ENCODE results near the gene TRIO. TPM values are rescaled to one million over a fixed set of nuclear protein-coding genes. Genes with fewer than 3 reads are reported as not detected.

Gene TRIO
- total RNA-seq, 1 experiment from 2014 or later, result 68.4 TPM

DNA sequence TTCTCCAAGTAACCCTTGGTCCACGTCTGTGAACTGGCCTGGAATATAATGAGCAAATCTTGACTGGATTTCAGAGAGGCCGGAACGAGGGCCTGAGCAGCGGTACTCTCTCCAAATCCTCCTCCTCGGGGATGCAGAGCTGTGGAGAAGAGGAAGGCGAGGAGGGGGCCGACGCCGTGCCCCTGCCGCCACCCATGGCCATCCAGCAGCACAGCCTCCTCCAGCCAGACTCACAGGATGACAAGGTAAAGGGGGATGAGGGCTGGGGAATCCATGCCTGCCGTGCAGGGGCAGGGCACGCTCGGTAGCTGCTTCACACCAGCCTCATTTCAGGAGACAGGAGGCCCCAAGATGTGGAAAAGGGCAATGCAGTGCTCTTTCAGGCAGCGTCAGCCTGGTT lies 319.5 kb downstream of the TRIO start:
- POLR2A ChIA-PET, result no interaction called here
- Histone ChIP-seq H3K9me3 (ENCODE audit: control insufficient read depth in 1 of 2, insufficient read depth in 1 of 2, low read depth in 1 of 2, low read length in 2 of 2) (no peaks in the 10 kb centered on the region), H3K79me2 (ENCODE audit: insufficient read depth, low read length) (no peaks in the 10 kb centered on the region)

More for the DNA sequence above, 319.5 kb downstream of the TRIO start:
- Histone ChIP-seq H3K4me2 (ENCODE audit: low read length) (no peak overlapping the region), H2AFZ (ENCODE audit: low read depth, low read length, poor library complexity, severe bottlenecking) (no peak overlapping the region), H3K9me2 (ENCODE audit: insufficient read depth) (no peaks in the 10 kb centered on the region), H3K9ac (ENCODE audit: low read length) (no peak overlapping the region), H3K4me1 (ENCODE audit: control insufficient read depth in 1 of 2, insufficient read depth in 2 of 2, low read length in 2 of 2) (peaks cover 0 to 10% of the 10 kb centered on the region in 2 experiments; a peak in 2 of 4 replicates), H3K27me3 (ENCODE audit: insufficient read depth, low read length) (no peaks in the 10 kb centered on the region), H3K27ac (ENCODE audit: low read depth, low read length) (no peak overlapping the region), H3K36me3 (ENCODE audit: control insufficient read depth in 1 of 2, insufficient read depth in 2 of 2, low read length in 2 of 2) (peaks cover 15 to 30% of the 10 kb centered on the region in 2 experiments; a peak in 3 of 4 replicates), H4K20me1 (ENCODE audit: insufficient read depth) (no peaks in the 10 kb centered on the region), H3K4me3 (replicated peaks in 1 of 2; ENCODE audit: low read depth in 1 of 2, low read length in 2 of 2) (no peak overlapping the region)
- ATAC-seq (no peak), DNase-seq (ENCODE audit: low read depth, low spot score) (no peak)
- ChIA-PET RAD21 (ENCODE audit: low non-redundant PET in 1 of 2, low total read pairs in 2 of 2, uncharacterized antibody in 2 of 2, unreplicated experiment in 2 of 2) (no interaction called here), CTCF (no interaction called here)
- TF ChIP-seq SP1 (IDR thresholded peaks at IDR 0.05; ENCODE audit: low read depth) (no peak), ZNF274 (IDR thresholded peaks at IDR 0.05; ENCODE audit: low read depth, low read length) (no peak), FOSL1 (IDR thresholded peaks at IDR 0.05; ENCODE audit: low read depth) (no peak), ZFX (IDR thresholded peaks at IDR 0.05) (no peak), ZBTB33 (IDR thresholded peaks at IDR 0.05; ENCODE audit: extremely low read depth, insufficient replicate concordance, low read length) (no peak), REST (IDR thresholded peaks at IDR 0.05; ENCODE audit: low read depth) (no peak), EZH2 (IDR thresholded peaks at IDR 0.05) (no peak), EGR1 (IDR thresholded peaks at IDR 0.05; ENCODE audit: low read depth) (no peak), POLR2A (IDR thresholded peaks at IDR 0.05; ENCODE audit: borderline replicate concordance, extremely low read depth, insufficient read depth, insufficient read length) (no peak), CEBPB (IDR thresholded peaks at IDR 0.05; ENCODE audit: low read depth) (no peak), TCF7L2 (IDR thresholded peaks at IDR 0.05; ENCODE audit: borderline replicate concordance, extremely low read depth, insufficient read depth, insufficient read length) (no peak), POLR2AphosphoS5 (IDR thresholded peaks at IDR 0.05; ENCODE audit: low read depth, low read length) (no peak)
- TF ChIP-seq, protein P1, sequence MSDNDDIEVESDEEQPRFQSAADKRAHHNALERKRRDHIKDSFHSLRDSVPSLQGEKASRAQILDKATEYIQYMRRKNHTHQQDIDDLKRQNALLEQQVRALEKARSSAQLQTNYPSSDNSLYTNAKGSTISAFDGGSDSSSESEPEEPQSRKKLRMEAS (IDR thresholded peaks at IDR 0.05), result no peak
- TF ChIP-seq, protein P2, sequence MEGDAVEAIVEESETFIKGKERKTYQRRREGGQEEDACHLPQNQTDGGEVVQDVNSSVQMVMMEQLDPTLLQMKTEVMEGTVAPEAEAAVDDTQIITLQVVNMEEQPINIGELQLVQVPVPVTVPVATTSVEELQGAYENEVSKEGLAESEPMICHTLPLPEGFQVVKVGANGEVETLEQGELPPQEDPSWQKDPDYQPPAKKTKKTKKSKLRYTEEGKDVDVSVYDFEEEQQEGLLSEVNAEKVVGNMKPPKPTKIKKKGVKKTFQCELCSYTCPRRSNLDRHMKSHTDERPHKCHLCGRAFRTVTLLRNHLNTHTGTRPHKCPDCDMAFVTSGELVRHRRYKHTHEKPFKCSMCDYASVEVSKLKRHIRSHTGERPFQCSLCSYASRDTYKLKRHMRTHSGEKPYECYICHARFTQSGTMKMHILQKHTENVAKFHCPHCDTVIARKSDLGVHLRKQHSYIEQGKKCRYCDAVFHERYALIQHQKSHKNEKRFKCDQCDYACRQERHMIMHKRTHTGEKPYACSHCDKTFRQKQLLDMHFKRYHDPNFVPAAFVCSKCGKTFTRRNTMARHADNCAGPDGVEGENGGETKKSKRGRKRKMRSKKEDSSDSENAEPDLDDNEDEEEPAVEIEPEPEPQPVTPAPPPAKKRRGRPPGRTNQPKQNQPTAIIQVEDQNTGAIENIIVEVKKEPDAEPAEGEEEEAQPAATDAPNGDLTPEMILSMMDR (IDR thresholded peaks at IDR 0.05 in 2 of 3, conservative IDR thresholded peaks at IDR 0.05 in 1 of 3; ENCODE audit: borderline replicate concordance in 1 of 3, insufficient read depth in 1 of 3, low read depth in 2 of 3, low read length in 2 of 3), result no peak
- intact Hi-C loops (cut with micrococcal nuclease), result no loop called here
- no TSS peak for BruUV-seq (replicated peaks)

All from HCT116 (cell line).